ENCODE data around the gene NTM.

NTM gene

GRCh38 chr11:131533998-131534397 lies 163.6 kb downstream of the NTM start:
- no peak for TF ChIP-seq CTCF (IDR thresholded peaks at IDR 0.05; ENCODE audit: low read depth, low read length)
- H3K4me3 ChIP-seq (ENCODE audit: low read depth, low read length), result no peak overlapping the region

DNA sequence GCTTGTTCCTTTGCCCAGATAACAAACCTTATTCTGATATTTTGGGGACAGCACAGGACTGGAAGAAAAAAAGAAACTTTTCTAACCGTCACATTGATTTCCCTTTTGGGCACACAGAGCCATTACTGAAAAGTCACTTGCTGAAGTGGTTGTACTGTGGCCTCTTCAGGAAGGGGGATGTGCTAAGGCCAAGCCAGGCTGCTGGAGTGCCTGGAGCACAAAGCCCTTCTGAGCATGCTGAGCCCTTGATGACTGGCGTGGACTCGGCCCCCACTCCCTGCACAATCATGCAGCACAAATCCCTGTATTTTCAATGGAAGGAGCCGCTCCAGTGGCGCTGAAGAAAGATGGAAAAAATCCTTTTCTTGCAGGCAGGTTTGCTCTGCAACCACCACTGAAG lies 164.2 kb downstream of the NTM start:
- H3K4me3 ChIP-seq (ENCODE audit: low read depth, low read length), result no peak overlapping the region
- no peak for TF ChIP-seq CTCF (IDR thresholded peaks at IDR 0.05; ENCODE audit: low read depth, low read length)

DNA sequence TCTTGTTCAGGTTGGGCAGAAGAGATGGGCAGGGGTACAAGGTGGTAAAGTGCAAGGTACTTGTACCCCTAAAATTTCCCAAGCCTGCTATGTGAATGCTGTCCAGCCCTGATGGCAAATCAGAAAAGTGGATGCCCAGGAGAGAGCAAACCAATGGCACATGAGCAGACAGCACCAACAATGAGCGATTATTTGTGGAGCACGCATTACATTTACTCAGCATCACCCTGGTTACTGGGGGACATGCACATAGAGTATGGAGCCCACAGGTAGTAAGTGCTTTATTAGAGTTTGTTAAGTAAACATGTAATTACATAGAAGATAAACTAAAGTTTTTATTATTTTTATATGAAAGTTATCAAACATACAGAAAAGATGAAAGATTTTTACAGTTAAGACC lies 165.7 kb downstream of the NTM start:
- no peak for TF ChIP-seq CTCF (IDR thresholded peaks at IDR 0.05; ENCODE audit: low read depth, low read length)
- no peak overlapping the region for H3K4me3 ChIP-seq (ENCODE audit: low read depth, low read length)

- H3K4me3 ChIP-seq (ENCODE audit: low read depth, low read length), result no peak overlapping the region
- TF ChIP-seq CTCF (IDR thresholded peaks at IDR 0.05; ENCODE audit: low read depth, low read length), result no peak
Observed at GRCh38 chr11:131537196-131537595, 166.8 kb downstream of the NTM start.

- H3K4me3 ChIP-seq (ENCODE audit: low read depth, low read length), result no peak overlapping the region
- no peak for TF ChIP-seq CTCF (IDR thresholded peaks at IDR 0.05; ENCODE audit: low read depth, low read length)
Observed at GRCh38 chr11:131537748-131538147, 167.3 kb downstream of the NTM start.

- no peak for TF ChIP-seq CTCF (IDR thresholded peaks at IDR 0.05; ENCODE audit: low read depth, low read length)
- no peak overlapping the region for H3K4me3 ChIP-seq (ENCODE audit: low read depth, low read length)
Observed at GRCh38 chr11:131538322-131538721, 167.9 kb downstream of the NTM start.

DNA sequence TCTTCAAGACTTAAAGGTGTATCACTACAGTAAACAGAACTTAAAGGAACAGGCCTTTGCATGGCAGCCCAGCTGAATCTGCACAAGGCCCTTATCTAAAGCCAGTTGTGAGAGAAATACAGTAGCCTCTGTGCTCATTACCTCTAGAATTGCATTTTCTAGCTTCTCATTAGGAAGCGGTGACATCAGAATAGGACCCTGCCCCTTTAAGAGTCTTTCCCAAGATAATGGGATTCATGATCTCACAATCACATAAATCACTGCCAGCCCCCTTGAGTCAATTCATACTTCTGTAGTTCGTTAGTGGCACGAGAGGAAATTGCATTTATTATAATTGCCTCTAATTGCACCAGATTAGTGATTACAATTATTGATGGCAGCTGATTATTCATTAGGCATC lies 170.3 kb downstream of the NTM start:
- H3K4me3 ChIP-seq (ENCODE audit: low read depth, low read length), result no peak overlapping the region
- TF ChIP-seq CTCF (IDR thresholded peaks at IDR 0.05; ENCODE audit: low read depth, low read length), result no peak
